GM18873 (cell line): ENCODE measurements around the gene HOXD3.

Source experiments
- ATAC-seq: cut with Tn5 transposase; IDR thresholded peaks from one replicate; pipeline ENCODE4 v1.9.1; 2021; ENCODE audit warnings: mild to moderate bottlenecking, moderate library complexity, moderate number of reproducible peaks; ENCODE audit not compliant: unreplicated experiment, low FRiP score

The HOXD3 gene

GRCh38 chr2:176148751-176149421 lies 8.2 kb upstream of the HOXD3 start:
- no peak for ATAC-seq

GRCh38 chr2:176149481-176149938 lies 7.6 kb upstream of the HOXD3 start:
- ATAC-seq = no peak

- no peak for ATAC-seq
Measured at GRCh38 chr2:176149939-176150583, 7.0 kb upstream of the HOXD3 start.

- no peak for ATAC-seq
Measured at GRCh38 chr2:176150584-176151441, 6.3 kb upstream of the HOXD3 start.

GRCh38 chr2:176151442-176152287 lies 5.4 kb upstream of the HOXD3 start, which contains the start of gene HOXD4:
HOXD4 (plus strand) TSS chr2:176151550; CDS start chr2:176151634, 84 bp downstream.
- ATAC-seq = no peak

GRCh38 chr2:176152350-176153181 lies 4.5 kb upstream of the HOXD3 start:
- no peak for ATAC-seq

- no peak for ATAC-seq
Measured at GRCh38 chr2:176154576-176155252, 2.4 kb upstream of the HOXD3 start.

- no peak for ATAC-seq
Measured at GRCh38 chr2:176155356-176156044, 1.6 kb upstream of the HOXD3 start.

GRCh38 chr2:176156301-176156806 lies 753 bp upstream of the HOXD3 start:
- ATAC-seq = no peak

GRCh38 chr2:176157499-176158185 lies 535 bp downstream of the HOXD3 start:
- no peak for ATAC-seq

- ATAC-seq = no peak
Measured at GRCh38 chr2:176158186-176158591, 1.1 kb downstream of the HOXD3 start.

- no peak for ATAC-seq
Measured at GRCh38 chr2:176158855-176159662, 2.0 kb downstream of the HOXD3 start.

GRCh38 chr2:176159663-176160250 lies 2.6 kb downstream of the HOXD3 start:
- ATAC-seq = no peak

- no peak for ATAC-seq
Measured at GRCh38 chr2:176160251-176160985, 3.3 kb downstream of the HOXD3 start.

- no peak for ATAC-seq
Measured at GRCh38 chr2:176160986-176161824, 4.1 kb downstream of the HOXD3 start.
